ENCODE results near the gene PAX8.

Gene PAX8

GRCh38 chr2:113172721-113173541 is 105.8 kb downstream of the PAX8 start:
- no peaks in the 10 kb centered on the region for H3K9me3 ChIP-seq (ENCODE audit: control insufficient read depth, low read depth, low read length)
- H3K36me3 ChIP-seq (ENCODE audit: control insufficient read depth, low read depth, low read length): no peaks in the 10 kb centered on the region
- H3K4me1 ChIP-seq (ENCODE audit: control insufficient read depth, low read depth, low read length): peaks cover 3% of the 10 kb centered on the region
- no peak overlapping the region for H3K27ac ChIP-seq (ENCODE audit: low read length)
- H3K4me3 ChIP-seq (ENCODE audit: low read length): no peak overlapping the region
- H3K9ac ChIP-seq (ENCODE audit: low read length): no peak overlapping the region
- no peaks in the 10 kb centered on the region for H3K27me3 ChIP-seq (ENCODE audit: control insufficient read depth, insufficient read depth, low read length)

DNA sequence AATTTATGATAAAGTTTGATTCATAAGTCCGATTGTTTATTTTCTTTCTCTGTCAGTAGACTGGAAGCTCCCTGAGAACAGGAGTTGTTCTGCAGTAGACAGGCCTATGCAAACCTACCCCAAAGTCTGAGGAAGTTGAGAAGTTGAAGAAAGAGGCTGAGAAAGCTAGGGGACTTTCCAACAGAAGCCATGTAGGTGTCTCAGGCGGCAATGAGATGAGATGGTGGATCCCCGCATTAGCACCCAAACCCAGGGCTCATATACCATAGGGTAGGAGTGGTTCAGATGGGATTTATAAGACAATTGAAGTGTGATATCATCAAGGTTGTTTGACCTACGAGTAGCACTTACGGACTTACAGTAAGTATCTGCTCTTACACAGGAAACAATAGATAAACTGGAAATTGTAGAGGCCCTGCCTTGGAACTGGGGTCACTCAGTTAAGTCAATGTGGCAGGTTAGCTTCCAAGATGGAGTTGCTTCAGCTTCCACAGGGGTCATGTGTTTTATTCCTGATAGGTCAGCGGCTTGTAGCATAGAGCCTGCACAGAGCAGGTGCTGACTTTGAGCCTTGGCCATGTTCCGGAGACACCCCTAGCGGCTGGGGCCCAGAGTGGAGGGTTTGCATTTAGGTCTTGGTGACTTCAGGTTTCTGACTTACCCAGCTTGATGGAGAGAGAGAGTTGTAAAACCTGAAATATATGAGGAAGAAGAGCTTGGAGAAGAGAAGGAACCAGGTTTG is 107.2 kb downstream of the PAX8 start:
- Histone ChIP-seq H3K36me3 (ENCODE audit: control insufficient read depth, low read depth, low read length) (no peaks in the 10 kb centered on the region), H3K9ac (ENCODE audit: low read length) (no peak overlapping the region), H3K9me3 (ENCODE audit: control insufficient read depth, low read depth, low read length) (no peaks in the 10 kb centered on the region), H3K27me3 (ENCODE audit: control insufficient read depth, insufficient read depth, low read length) (no peaks in the 10 kb centered on the region), H3K27ac (ENCODE audit: low read length) (no peak overlapping the region), H3K4me3 (ENCODE audit: low read length) (no peak overlapping the region), H3K4me1 (ENCODE audit: control insufficient read depth, low read depth, low read length) (peaks cover 3% of the 10 kb centered on the region)

DNA sequence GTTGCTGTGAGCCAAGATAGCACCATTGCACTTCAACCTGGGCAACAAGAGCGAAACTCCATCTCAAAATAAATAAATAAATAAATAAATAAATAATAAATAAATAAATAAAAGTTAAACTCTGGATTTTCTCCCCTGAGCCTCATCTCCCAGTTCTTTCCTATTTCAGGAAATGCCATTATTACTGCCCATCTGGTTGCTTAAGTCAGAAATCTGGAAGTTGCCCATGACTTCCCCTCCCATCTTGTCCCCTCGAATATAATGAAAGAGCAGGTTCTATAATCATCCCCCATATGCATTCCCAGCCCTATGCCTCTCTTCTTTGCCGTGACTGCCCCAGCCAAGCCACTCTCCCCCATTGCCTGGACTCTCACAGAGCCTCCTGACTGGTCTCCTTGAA is 109.1 kb downstream of the PAX8 start:
- Histone ChIP-seq H3K4me1 (ENCODE audit: control insufficient read depth, low read depth, low read length) (peaks cover 13% of the 10 kb centered on the region), H3K9me3 (ENCODE audit: control insufficient read depth, low read depth, low read length) (no peaks in the 10 kb centered on the region), H3K27ac (ENCODE audit: low read length) (no peak overlapping the region)

GRCh38 chr2:113169002-113169530 is 109.7 kb downstream of the PAX8 start:
- peaks cover 5% of the 10 kb centered on the region for H3K27me3 ChIP-seq (ENCODE audit: control insufficient read depth, insufficient read depth, low read length)
- H3K4me3 ChIP-seq (ENCODE audit: low read length): no peak overlapping the region
- no peaks in the 10 kb centered on the region for H3K9me3 ChIP-seq (ENCODE audit: control insufficient read depth, low read depth, low read length)
- no peak overlapping the region for H3K27ac ChIP-seq (ENCODE audit: low read length)
- peaks cover 10% of the 10 kb centered on the region for H3K4me1 ChIP-seq (ENCODE audit: control insufficient read depth, low read depth, low read length)
- H3K36me3 ChIP-seq (ENCODE audit: control insufficient read depth, low read depth, low read length): no peaks in the 10 kb centered on the region
- no peak overlapping the region for H3K9ac ChIP-seq (ENCODE audit: low read length)

More for the DNA sequence above, 109.1 kb downstream of the PAX8 start:
- Histone ChIP-seq H3K4me3 (ENCODE audit: low read length) (no peak overlapping the region), H3K9ac (ENCODE audit: low read length) (no peak overlapping the region), H3K36me3 (ENCODE audit: control insufficient read depth, low read depth, low read length) (no peaks in the 10 kb centered on the region), H3K27me3 (ENCODE audit: control insufficient read depth, insufficient read depth, low read length) (peaks cover 2% of the 10 kb centered on the region)

DNA sequence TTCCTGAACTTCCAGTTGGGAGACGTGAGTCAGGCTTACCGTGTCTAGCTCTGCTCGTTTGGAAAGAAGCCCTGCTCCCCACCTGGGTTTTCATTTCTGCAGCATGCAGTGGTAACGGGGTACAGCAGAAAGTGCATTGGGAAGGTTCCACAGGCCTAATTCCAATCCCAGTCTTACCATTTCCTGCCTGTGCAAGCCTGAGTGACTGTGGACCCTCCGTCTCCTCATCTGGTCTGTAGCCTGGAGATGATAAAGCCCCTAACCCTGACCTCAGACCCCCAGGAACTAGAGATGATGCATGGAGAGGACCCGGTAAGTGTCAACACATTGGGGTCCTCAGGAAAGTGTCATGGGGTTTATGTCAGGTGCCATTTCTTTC is 110.8 kb downstream of the PAX8 start:
- H3K27me3 ChIP-seq (ENCODE audit: control insufficient read depth, insufficient read depth, low read length): peaks cover 5% of the 10 kb centered on the region
- H3K4me1 ChIP-seq (ENCODE audit: control insufficient read depth, low read depth, low read length): peaks cover 10% of the 10 kb centered on the region
- H3K9me3 ChIP-seq (ENCODE audit: control insufficient read depth, low read depth, low read length): no peaks in the 10 kb centered on the region
- H3K9ac ChIP-seq (ENCODE audit: low read length): no peak overlapping the region
- H3K4me3 ChIP-seq (ENCODE audit: low read length): no peak overlapping the region
- H3K36me3 ChIP-seq (ENCODE audit: control insufficient read depth, low read depth, low read length): no peaks in the 10 kb centered on the region
- no peak overlapping the region for H3K27ac ChIP-seq (ENCODE audit: low read length)

- Histone ChIP-seq H3K27ac (ENCODE audit: low read length) (no peak overlapping the region), H3K9ac (ENCODE audit: low read length) (no peak overlapping the region), H3K27me3 (ENCODE audit: control insufficient read depth, insufficient read depth, low read length) (peaks cover 5% of the 10 kb centered on the region), H3K4me1 (ENCODE audit: control insufficient read depth, low read depth, low read length) (peaks cover 10% of the 10 kb centered on the region), H3K4me3 (ENCODE audit: low read length) (no peak overlapping the region), H3K36me3 (ENCODE audit: control insufficient read depth, low read depth, low read length) (no peaks in the 10 kb centered on the region), H3K9me3 (ENCODE audit: control insufficient read depth, low read depth, low read length) (no peaks in the 10 kb centered on the region)
These were observed 111.4 kb downstream of the PAX8 start for GRCh38 chr2:113167115-113167932.

DNA sequence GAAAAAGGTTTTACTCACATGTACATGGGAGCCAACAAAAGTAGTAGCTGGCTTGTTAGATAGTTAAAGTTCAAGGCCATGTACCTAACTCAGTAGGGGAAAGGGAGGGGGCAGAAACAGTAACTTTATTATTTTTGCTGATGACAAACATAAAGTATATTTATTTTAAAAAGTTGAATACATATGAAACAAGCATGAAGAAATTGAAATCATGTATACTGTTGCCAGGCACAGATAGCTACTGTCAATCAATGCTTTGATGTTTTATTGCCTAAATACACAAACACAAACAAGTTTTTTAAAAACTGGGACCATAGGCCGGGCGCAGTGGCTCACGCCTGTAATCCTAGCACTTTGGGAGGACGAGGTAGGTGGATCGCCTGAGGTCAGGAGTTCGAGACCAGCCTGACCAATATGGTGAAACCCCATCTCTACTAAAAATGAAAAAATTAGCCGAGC is 112.5 kb downstream of the PAX8 start:
- Histone ChIP-seq H3K27ac (ENCODE audit: low read length) (no peak overlapping the region), H3K4me3 (ENCODE audit: low read length) (no peak overlapping the region), H3K27me3 (ENCODE audit: control insufficient read depth, insufficient read depth, low read length) (peaks cover 5% of the 10 kb centered on the region), H3K9me3 (ENCODE audit: control insufficient read depth, low read depth, low read length) (no peaks in the 10 kb centered on the region), H3K36me3 (ENCODE audit: control insufficient read depth, low read depth, low read length) (no peaks in the 10 kb centered on the region), H3K9ac (ENCODE audit: low read length) (no peak overlapping the region), H3K4me1 (ENCODE audit: control insufficient read depth, low read depth, low read length) (peaks cover 10% of the 10 kb centered on the region)
